Aorta (tissue), 5 donors: Measurements from ENCODE around the gene TARBP1. TPM values are rescaled to one million over a fixed set of nuclear protein-coding genes. Genes with fewer than 3 reads are reported as not detected.

Source experiments
- ATAC-seq: fragments of 200-7000 bp; cut with Tn5 transposase; one replicate; pipeline ENCODE4 v1.9.1; 2022; ENCODE audit warnings: moderate library complexity; ENCODE audit not compliant: low FRiP score
- DNase-seq, 2 donors: peaks; one replicate each; pipeline ENCODE4 v3.0.0-alpha.2; 2020
- H3K27ac ChIP-seq, 2 donors: one replicate each; pipeline ENCODE4 v1.5.1; 2013; ENCODE audit warnings: low read length in 2 of 2, mild to moderate bottlenecking in 2 of 2, moderate library complexity in 2 of 2, control low read depth in 1 of 2, inconsistent platforms in 1 of 2, low read depth in 1 of 2
- H3K27me3 ChIP-seq, 2 donors: one replicate each; pipeline ENCODE4 v1.6.1; 2013; ENCODE audit warnings: control low read depth in 1 of 2, low read length in 1 of 2, mild to moderate bottlenecking in 1 of 2, moderate library complexity in 1 of 2; ENCODE audit not compliant: insufficient read depth in 2 of 2, control insufficient read depth in 1 of 2
- H3K36me3 ChIP-seq, 2 donors: one replicate each; pipeline ENCODE4 v1.6.1; 2013; ENCODE audit warnings: control low read depth in 1 of 2, low read length in 1 of 2, mild to moderate bottlenecking in 1 of 2; ENCODE audit not compliant: insufficient read depth in 2 of 2, control insufficient read depth in 1 of 2
- H3K4me1 ChIP-seq, 2 donors: one replicate each; pipeline ENCODE4 v1.6.1; 2013; ENCODE audit warnings: low read length in 2 of 2, control low read depth in 1 of 2, mild to moderate bottlenecking in 1 of 2, moderate library complexity in 1 of 2; ENCODE audit not compliant: insufficient read depth in 2 of 2, control insufficient read depth in 1 of 2
- H3K4me3 ChIP-seq, 2 donors: one replicate each; pipeline ENCODE4 v1.5.1; 2013; ENCODE audit warnings: low read length in 2 of 2, control low read depth in 1 of 2, mild to moderate bottlenecking in 1 of 2
- H3K9me3 ChIP-seq: one replicate; pipeline ENCODE4 v1.6.1; 2013; ENCODE audit warnings: mild to moderate bottlenecking, low read length; ENCODE audit not compliant: control insufficient read depth
- WGBS, 2 donors: extraction: QIAGEN DNeasy Blood & Tissue Kit; methylation state at CpG; one replicate each; pipeline ENCODE4 v1.1.7; 2013; 5-methylcytosine and 5-hydroxymethylcytosine counted together
- intact Hi-C, 2 donors: fragments of 100-400 bp; cut with DNase I; formaldehyde crosslinking; loops; one replicate each; pipeline versions ENCODE4 v1.14.2 to v1.15.0; 2022
- polyA plus RNA-seq, 2 donors: library from polyadenylated mRNA; stranded (reverse); fragments of 200-250 nt; gene quantifications; one replicate each; pipeline ENCODE4 v1.2.3, GENCODE V29; 2013
- total RNA-seq, 2 donors: library from RNA; stranded (reverse); fragmentation: NEBNext Ultra II Directional; extraction: Animal tissue kit (Norgen Biotek cat#: 25700); gene quantifications; one replicate each; pipeline ENCODE4 v1.2.1, GENCODE V29; 2021
- donor health status: healthy with polysubstance abuse.
- donor health status: Bipolar disorder and iron deficiency.
- donor health status: DM: no; HTN: no; CAD: no.
- donor health status: DM: no; HTN: no; CAD: no.
- donor health status: DM: yes; HTN: yes; CAD: no.

The TARBP1 gene
- total and polyA plus RNA-seq, 4 donors = 3.1 to 23.2 (median 14.2) TPM

GRCh38 chr1:234398849-234399381 lies 80.1 kb downstream of the TARBP1 start:
- Histone ChIP-seq H3K36me3 (no peaks in the 10 kb centered on the region), H3K4me1 (no peaks in the 10 kb centered on the region), H3K27ac (no peak overlapping the region), H3K4me3 (no peak overlapping the region), H3K27me3 (no peaks in the 10 kb centered on the region), H3K9me3 (no peaks in the 10 kb centered on the region)
- intact Hi-C loops = no loop called here
- DNase-seq (no peak), ATAC-seq (no peak)
- WGBS, 2 donors = 71 to 72% methylated on average over 8 of the region's 8 CpGs

- DNase-seq = no peak
- no peak overlapping the region for H3K4me3 ChIP-seq
- no peak overlapping the region for H3K27ac ChIP-seq
- no peak for ATAC-seq
- H3K4me1 ChIP-seq = no peaks in the 10 kb centered on the region
- H3K36me3 ChIP-seq = peaks cover 0 to 3% of the 10 kb centered on the region in 2 donors
- 65 to 82% methylated on average over 3 of the region's 5 CpGs for WGBS, 2 donors
- intact Hi-C loops = no loop called here
- H3K27me3 ChIP-seq = no peaks in the 10 kb centered on the region
- no peaks in the 10 kb centered on the region for H3K9me3 ChIP-seq
Measured at GRCh38 chr1:234397732-234398131, 81.2 kb downstream of the TARBP1 start.

GRCh38 chr1:234396871-234397270 lies 82.1 kb downstream of the TARBP1 start:
- no peak overlapping the region for H3K4me3 ChIP-seq
- no peaks in the 10 kb centered on the region for H3K4me1 ChIP-seq
- no peaks in the 10 kb centered on the region for H3K9me3 ChIP-seq
- H3K36me3 ChIP-seq = peaks cover 0 to 3% of the 10 kb centered on the region in 2 donors
- 90 to 92% methylated on average over 6 of the region's 6 CpGs for WGBS, 2 donors
- ATAC-seq (no peak), DNase-seq (no peak)
- no peak overlapping the region for H3K27ac ChIP-seq
- H3K27me3 ChIP-seq = no peaks in the 10 kb centered on the region
- intact Hi-C loops = no loop called here

GRCh38 chr1:234396092-234396491 lies 82.9 kb downstream of the TARBP1 start:
- no peak for ATAC-seq
- intact Hi-C loops = no loop called here

GRCh38 chr1:234395297-234395696 lies 83.7 kb downstream of the TARBP1 start:
- intact Hi-C loops = no loop called here
- Histone ChIP-seq H3K36me3 (peaks cover 0 to 3% of the 10 kb centered on the region in 2 donors), H3K27me3 (no peaks in the 10 kb centered on the region), H3K4me1 (no peaks in the 10 kb centered on the region), H3K9me3 (no peaks in the 10 kb centered on the region), H3K4me3 (no peak overlapping the region), H3K27ac (no peak overlapping the region)
- no peak for DNase-seq
- ATAC-seq = no peak
- 84 to 90% methylated on average over 5 of the region's 5 CpGs for WGBS, 2 donors

More at GRCh38 chr1:234396092-234396491, 82.9 kb downstream of the TARBP1 start:
- DNase-seq = no peak
- H3K4me3 ChIP-seq = no peak overlapping the region
- no peak overlapping the region for H3K27ac ChIP-seq
- no peaks in the 10 kb centered on the region for H3K9me3 ChIP-seq
- no peaks in the 10 kb centered on the region for H3K27me3 ChIP-seq
- peaks cover 0 to 3% of the 10 kb centered on the region in 2 donors for H3K36me3 ChIP-seq
- WGBS, 2 donors = 93 to 94% methylated on average over 8 of the region's 8 CpGs
- H3K4me1 ChIP-seq = no peaks in the 10 kb centered on the region

- ATAC-seq = no peak
- H3K4me1 ChIP-seq = no peaks in the 10 kb centered on the region
- H3K36me3 ChIP-seq = peaks cover 0 to 3% of the 10 kb centered on the region in 2 donors
- intact Hi-C loops = no loop called here
- no peaks in the 10 kb centered on the region for H3K27me3 ChIP-seq
- H3K9me3 ChIP-seq = no peaks in the 10 kb centered on the region
- H3K27ac ChIP-seq = no peak overlapping the region
- 75 to 80% methylated on average over 6 of the region's 6 CpGs for WGBS, 2 donors
- no peak for DNase-seq
- no peak overlapping the region for H3K4me3 ChIP-seq
Measured at GRCh38 chr1:234393190-234393589, 85.8 kb downstream of the TARBP1 start.

- H3K27ac ChIP-seq = no peak overlapping the region
- no peaks in the 10 kb centered on the region for H3K36me3 ChIP-seq
- 85 to 93% methylated on average over 6 of the region's 6 CpGs for WGBS, 2 donors
Measured at GRCh38 chr1:234388094-234388493, 90.9 kb downstream of the TARBP1 start.

GRCh38 chr1:234386122-234386521 lies 92.9 kb downstream of the TARBP1 start:
- Histone ChIP-seq H3K4me3 (no peak overlapping the region), H3K36me3 (no peaks in the 10 kb centered on the region), H3K27ac (no peak overlapping the region), H3K27me3 (no peaks in the 10 kb centered on the region), H3K4me1 (no peaks in the 10 kb centered on the region), H3K9me3 (no peaks in the 10 kb centered on the region)
- ATAC-seq (no peak), DNase-seq (no peak)
- intact Hi-C loops = no loop called here
- 94 to 96% methylated on average over 6 of the region's 6 CpGs for WGBS, 2 donors

More at GRCh38 chr1:234388094-234388493, 90.9 kb downstream of the TARBP1 start:
- Histone ChIP-seq H3K27me3 (no peaks in the 10 kb centered on the region), H3K4me3 (no peak overlapping the region), H3K9me3 (no peaks in the 10 kb centered on the region), H3K4me1 (no peaks in the 10 kb centered on the region)
- DNase-seq (no peak), ATAC-seq (no peak)
- intact Hi-C loops = no loop called here

- DNase-seq = no peak
- Histone ChIP-seq H3K27me3 (no peaks in the 10 kb centered on the region), H3K9me3 (no peaks in the 10 kb centered on the region), H3K27ac (no peak overlapping the region), H3K4me3 (no peak overlapping the region), H3K4me1 (no peaks in the 10 kb centered on the region), H3K36me3 (no peaks in the 10 kb centered on the region)
- ATAC-seq = no peak
- intact Hi-C loops = no loop called here
- 82 to 86% methylated on average over 10 of the region's 10 CpGs for WGBS, 2 donors
Measured at GRCh38 chr1:234381699-234382555, 97.1 kb downstream of the TARBP1 start.
